ENCODE results near the gene C3orf20.

GRCh38 chr3:14767245-14768051 is 92.5 kb downstream of the C3orf20 start:
- no peak for TF ChIP-seq CTCF (IDR thresholded peaks at IDR 0.05)
- no peak for TF ChIP-seq POLR2A (IDR thresholded peaks at IDR 0.05)
